ENCODE data around the gene DNAAF2.
A peak's percentile ranks its signal among the peaks of the same experiment; 100 is the strongest.

DNA sequence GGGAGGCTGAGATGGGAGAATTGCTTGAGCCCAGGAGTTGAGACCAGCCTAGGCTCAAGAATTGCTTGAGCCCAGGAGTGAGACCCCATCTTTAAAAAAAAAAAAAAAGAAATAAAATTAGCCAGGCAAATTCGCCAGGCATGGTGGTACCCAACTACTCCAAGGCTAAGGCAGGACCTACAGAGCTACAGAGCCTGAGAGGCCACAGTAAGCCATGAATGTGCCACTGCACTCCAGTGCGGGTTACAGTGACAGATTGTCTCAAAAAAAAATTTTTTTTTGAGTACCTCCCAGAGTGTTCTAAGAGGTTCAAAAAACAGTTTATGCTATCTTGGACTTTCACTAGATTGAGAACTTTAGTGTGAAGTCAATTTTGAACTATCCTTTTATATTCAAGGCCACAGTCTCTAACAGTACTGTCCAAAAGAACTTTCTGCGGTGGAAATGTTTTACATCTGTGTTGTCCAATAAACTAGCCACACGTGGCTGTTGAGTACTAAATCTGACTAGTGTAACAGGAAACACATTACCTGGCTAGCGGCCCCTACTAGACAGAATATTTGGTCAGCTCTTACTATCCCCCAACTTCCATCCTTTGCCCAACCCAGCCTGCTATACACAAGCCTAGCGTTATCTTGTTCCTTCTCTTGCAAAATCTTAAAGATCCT is 17.1 kb downstream of the DNAAF2 start:
- TF ChIP-seq POLR2A (IDR thresholded peaks at IDR 0.05; ENCODE audit: control extremely low read depth in 1 of 2, low read depth in 2 of 2, low read length in 2 of 2) (peak in 1 of 2 experiments; percentile 32; a peak in 1 of 3 replicates), POLR2AphosphoS5 (IDR thresholded peaks at IDR 0.05; ENCODE audit: low read depth, low read length) (no peak; the same call in 1 of the 2 replicates), JUN (IDR thresholded peaks at IDR 0.05; ENCODE audit: low read depth, low read length) (no peak), SUZ12 (IDR thresholded peaks at IDR 0.05; ENCODE audit: low read length) (no peak)
- TF ChIP-seq, protein P1, sequence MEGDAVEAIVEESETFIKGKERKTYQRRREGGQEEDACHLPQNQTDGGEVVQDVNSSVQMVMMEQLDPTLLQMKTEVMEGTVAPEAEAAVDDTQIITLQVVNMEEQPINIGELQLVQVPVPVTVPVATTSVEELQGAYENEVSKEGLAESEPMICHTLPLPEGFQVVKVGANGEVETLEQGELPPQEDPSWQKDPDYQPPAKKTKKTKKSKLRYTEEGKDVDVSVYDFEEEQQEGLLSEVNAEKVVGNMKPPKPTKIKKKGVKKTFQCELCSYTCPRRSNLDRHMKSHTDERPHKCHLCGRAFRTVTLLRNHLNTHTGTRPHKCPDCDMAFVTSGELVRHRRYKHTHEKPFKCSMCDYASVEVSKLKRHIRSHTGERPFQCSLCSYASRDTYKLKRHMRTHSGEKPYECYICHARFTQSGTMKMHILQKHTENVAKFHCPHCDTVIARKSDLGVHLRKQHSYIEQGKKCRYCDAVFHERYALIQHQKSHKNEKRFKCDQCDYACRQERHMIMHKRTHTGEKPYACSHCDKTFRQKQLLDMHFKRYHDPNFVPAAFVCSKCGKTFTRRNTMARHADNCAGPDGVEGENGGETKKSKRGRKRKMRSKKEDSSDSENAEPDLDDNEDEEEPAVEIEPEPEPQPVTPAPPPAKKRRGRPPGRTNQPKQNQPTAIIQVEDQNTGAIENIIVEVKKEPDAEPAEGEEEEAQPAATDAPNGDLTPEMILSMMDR (IDR thresholded peaks at IDR 0.05; ENCODE audit: control extremely low read depth in 1 of 3, insufficient read depth in 1 of 3, low read depth in 1 of 3, low read length in 3 of 3) = no peak
- TF ChIP-seq, protein P2, sequence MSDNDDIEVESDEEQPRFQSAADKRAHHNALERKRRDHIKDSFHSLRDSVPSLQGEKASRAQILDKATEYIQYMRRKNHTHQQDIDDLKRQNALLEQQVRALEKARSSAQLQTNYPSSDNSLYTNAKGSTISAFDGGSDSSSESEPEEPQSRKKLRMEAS (IDR thresholded peaks at IDR 0.05) = no peak

All from H1 (cell line).